ENCODE measurements around the gene CUBN. TPM values are rescaled to one million over a fixed set of nuclear protein-coding genes. Genes with fewer than 3 reads are reported as not detected.

The CUBN gene
- total RNA-seq, 4 donors from 2014 or later, result 13.4 to 31.0 (median 19.7) TPM

- Histone ChIP-seq H3K27me3 (no peaks in the 10 kb centered on the region), H3K9me3 (no peaks in the 10 kb centered on the region), H3K27ac (no peak overlapping the region), H3K4me3 (replicated peaks in 1 of 3) (no peak overlapping the region), H3K4me1 (no peaks in the 10 kb centered on the region), H3K36me3 (no peaks in the 10 kb centered on the region)
- TF ChIP-seq, protein P1, sequence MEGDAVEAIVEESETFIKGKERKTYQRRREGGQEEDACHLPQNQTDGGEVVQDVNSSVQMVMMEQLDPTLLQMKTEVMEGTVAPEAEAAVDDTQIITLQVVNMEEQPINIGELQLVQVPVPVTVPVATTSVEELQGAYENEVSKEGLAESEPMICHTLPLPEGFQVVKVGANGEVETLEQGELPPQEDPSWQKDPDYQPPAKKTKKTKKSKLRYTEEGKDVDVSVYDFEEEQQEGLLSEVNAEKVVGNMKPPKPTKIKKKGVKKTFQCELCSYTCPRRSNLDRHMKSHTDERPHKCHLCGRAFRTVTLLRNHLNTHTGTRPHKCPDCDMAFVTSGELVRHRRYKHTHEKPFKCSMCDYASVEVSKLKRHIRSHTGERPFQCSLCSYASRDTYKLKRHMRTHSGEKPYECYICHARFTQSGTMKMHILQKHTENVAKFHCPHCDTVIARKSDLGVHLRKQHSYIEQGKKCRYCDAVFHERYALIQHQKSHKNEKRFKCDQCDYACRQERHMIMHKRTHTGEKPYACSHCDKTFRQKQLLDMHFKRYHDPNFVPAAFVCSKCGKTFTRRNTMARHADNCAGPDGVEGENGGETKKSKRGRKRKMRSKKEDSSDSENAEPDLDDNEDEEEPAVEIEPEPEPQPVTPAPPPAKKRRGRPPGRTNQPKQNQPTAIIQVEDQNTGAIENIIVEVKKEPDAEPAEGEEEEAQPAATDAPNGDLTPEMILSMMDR (IDR thresholded peaks at IDR 0.05), result no peak
- no peak for TF ChIP-seq POLR2A (IDR thresholded peaks at IDR 0.05)
- intact Hi-C loops (cut with DNase I), result no loop called here
- DNase-seq, result no peak
- WGBS, 2 donors, result 68 to 69% methylated on average over 4 of the region's 4 CpGs
Observed at GRCh38 chr10:17085011-17085725, 44.4 kb downstream of the CUBN start.

DNA sequence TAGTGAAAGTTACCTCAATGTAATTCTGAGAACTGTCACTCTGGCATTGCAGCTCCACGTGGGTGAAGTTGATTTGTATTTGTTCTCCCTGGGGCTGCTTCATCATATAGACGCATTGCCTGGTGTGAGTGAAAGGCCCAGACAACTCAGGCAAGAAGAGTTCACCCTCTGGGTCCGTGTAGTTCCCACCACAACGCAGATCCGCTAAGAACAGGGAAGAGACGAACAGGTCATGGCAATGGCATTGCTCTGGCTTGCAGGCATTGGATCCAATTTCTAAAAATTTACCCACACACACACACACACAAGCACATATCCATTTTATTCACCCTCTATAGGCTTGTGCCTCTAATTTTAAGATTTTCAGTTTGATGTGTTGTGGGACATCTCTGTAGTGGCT is 45.4 kb downstream of the CUBN start:
- no peak for DNase-seq
- H3K27me3 ChIP-seq, result no peaks in the 10 kb centered on the region
- intact Hi-C loops (cut with DNase I), result no loop called here
- WGBS, 2 donors, result 94 to 96% methylated on average over 6 of the region's 6 CpGs
- H3K4me1 ChIP-seq, result no peaks in the 10 kb centered on the region
- no peaks in the 10 kb centered on the region for H3K36me3 ChIP-seq
- TF ChIP-seq POLR2A (IDR thresholded peaks at IDR 0.05), result no peak
- TF ChIP-seq, protein P1 (IDR thresholded peaks at IDR 0.05), result no peak
- H3K9me3 ChIP-seq, result no peaks in the 10 kb centered on the region
- H3K27ac ChIP-seq, result no peak overlapping the region
- H3K4me3 ChIP-seq (replicated peaks in 1 of 3), result no peak overlapping the region

GRCh38 chr10:17081431-17081830 is 48.2 kb downstream of the CUBN start:
- WGBS, 2 donors, result 92 to 97% methylated on average over 2 of the region's 2 CpGs
- no peak overlapping the region for H3K27ac ChIP-seq
- intact Hi-C loops (cut with DNase I), result no loop called here
- H3K4me1 ChIP-seq, result no peaks in the 10 kb centered on the region
- DNase-seq, result no peak
- H3K36me3 ChIP-seq, result no peaks in the 10 kb centered on the region
- no peaks in the 10 kb centered on the region for H3K27me3 ChIP-seq
- no peak for TF ChIP-seq POLR2A (IDR thresholded peaks at IDR 0.05)
- TF ChIP-seq, protein P1 (IDR thresholded peaks at IDR 0.05), result no peak
- H3K4me3 ChIP-seq (replicated peaks in 1 of 3), result no peak overlapping the region
- H3K9me3 ChIP-seq, result no peaks in the 10 kb centered on the region

- H3K9me3 ChIP-seq, result no peaks in the 10 kb centered on the region
- intact Hi-C loops (cut with DNase I), result no loop called here
- DNase-seq, result no peak
- no peaks in the 10 kb centered on the region for H3K36me3 ChIP-seq
- H3K27ac ChIP-seq, result no peak overlapping the region
- no peak for TF ChIP-seq POLR2A (IDR thresholded peaks at IDR 0.05)
- TF ChIP-seq, protein P1 (IDR thresholded peaks at IDR 0.05), result no peak
- WGBS, 2 donors, result 95 to 98% methylated on average over 2 of the region's 2 CpGs
- H3K4me3 ChIP-seq (replicated peaks in 1 of 3), result no peak overlapping the region
- no peaks in the 10 kb centered on the region for H3K27me3 ChIP-seq
- H3K4me1 ChIP-seq, result no peaks in the 10 kb centered on the region
Observed at GRCh38 chr10:17077890-17078289, 51.7 kb downstream of the CUBN start.

DNA sequence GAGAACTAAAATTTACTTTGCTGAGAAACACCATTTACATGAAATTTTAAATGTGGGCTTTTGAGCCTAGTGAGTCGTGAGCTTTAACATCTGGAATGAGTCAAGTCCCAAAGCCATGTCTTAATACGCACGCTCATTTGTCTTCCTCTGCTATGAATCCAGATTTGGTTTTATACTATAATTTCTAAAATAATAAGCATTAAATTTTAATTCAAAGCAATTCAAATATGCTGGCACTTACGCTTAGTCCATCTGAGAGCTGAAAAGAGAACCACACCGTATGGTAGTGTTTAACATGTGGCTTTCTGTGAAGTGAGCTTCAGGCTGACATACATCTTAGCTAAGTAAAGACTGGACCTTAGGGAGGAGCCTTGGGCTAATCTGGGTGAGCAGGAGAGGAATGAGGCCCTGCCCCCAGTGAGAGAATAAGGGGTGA is 52.2 kb downstream of the CUBN start:
- Histone ChIP-seq H3K4me1 (no peaks in the 10 kb centered on the region), H3K27ac (no peak overlapping the region), H3K27me3 (no peaks in the 10 kb centered on the region), H3K9me3 (no peaks in the 10 kb centered on the region), H3K4me3 (replicated peaks in 1 of 3) (no peak overlapping the region), H3K36me3 (no peaks in the 10 kb centered on the region)
- intact Hi-C loops (cut with DNase I), result no loop called here
- TF ChIP-seq POLR2A (IDR thresholded peaks at IDR 0.05), result no peak
- TF ChIP-seq, protein P1 (IDR thresholded peaks at IDR 0.05), result no peak
- DNase-seq, result no peak
- 84 to 93% methylated on average over 5 of the region's 5 CpGs for WGBS, 2 donors
